GM18505 (cell line): ENCODE measurements around the gene FAXDC2.

Experiments used
- ATAC-seq: cut with Tn5 transposase; IDR thresholded peaks from one replicate; pipeline ENCODE4 v1.9.1; 2021; ENCODE audit not compliant: unreplicated experiment
- POLR2A ChIP-seq: IDR thresholded peaks from 4 replicates; pipeline ENCODE4 v1.6.1; 2011; ENCODE audit warnings: borderline replicate concordance; ENCODE audit not compliant: insufficient read depth, insufficient read length; ENCODE audit errors: extremely low read depth

FAXDC2 gene, protein sequence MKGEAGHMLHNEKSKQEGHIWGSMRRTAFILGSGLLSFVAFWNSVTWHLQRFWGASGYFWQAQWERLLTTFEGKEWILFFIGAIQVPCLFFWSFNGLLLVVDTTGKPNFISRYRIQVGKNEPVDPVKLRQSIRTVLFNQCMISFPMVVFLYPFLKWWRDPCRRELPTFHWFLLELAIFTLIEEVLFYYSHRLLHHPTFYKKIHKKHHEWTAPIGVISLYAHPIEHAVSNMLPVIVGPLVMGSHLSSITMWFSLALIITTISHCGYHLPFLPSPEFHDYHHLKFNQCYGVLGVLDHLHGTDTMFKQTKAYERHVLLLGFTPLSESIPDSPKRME

DNA sequence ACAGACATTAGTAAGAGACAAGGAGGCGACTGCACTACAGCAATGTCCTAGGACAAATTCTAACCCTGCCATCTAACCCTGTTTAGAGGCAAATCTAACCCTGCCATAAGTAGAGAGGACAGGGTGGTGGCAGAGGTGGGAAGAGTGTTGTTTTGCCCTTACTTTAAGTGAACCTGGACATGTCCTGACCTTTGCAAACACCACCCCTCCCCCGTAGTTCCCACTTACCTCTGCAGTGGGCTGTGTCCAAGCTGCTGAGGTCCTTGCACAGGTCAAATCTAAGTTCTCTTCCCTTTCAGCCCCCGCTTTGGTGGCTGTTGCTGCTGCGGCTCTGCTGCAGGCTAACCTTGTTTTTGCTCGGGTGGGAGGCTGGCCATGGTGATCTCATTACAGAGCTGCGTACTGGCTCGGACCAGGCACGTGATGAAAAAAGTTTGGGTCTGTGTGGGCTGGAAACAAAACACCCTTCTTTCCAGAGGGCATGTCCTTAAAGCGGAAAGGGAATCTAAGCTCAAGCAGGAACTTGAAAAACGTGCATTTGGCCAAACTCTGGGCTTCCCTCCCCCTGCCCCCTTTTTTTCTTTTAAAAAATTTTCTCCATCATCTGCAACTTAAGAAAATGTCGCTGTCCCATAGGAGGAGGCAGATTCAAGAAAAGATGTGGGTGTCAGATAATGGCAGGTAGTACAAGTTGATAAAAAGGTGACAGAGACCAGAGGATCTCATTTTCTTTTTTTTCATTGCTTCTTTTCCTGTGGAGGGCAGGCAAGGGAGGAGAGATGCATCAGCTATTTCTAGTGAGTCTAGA is at the start of gene FAXDC2:
Gene FAXDC2 (minus strand): TSS at position 349 of the 808 bp plus-strand sequence. CDS start 12,425 bp downstream, outside the sequence.
- no peak for ATAC-seq
- TF ChIP-seq POLR2A = no peak

DNA sequence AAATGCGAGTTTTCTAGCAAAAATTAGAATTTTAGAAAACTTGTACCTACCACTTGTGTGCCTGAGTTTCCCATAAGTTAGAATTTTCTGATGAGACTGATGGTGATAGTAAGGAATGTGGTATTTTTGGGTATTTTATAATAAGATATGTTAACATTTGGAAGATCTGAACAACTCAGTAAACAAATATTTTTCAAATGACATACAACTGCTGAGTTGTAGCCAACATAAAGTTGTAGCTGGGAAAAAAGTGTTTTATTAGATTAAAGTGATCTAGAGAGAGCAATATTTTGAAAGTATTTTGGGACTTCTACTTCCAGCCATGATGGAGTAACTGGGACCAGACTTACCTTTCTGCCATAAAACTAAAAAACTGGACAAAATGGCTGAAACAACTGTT is 49.7 kb upstream of the FAXDC2 start:
- ATAC-seq = no peak
- TF ChIP-seq POLR2A = no peak

DNA sequence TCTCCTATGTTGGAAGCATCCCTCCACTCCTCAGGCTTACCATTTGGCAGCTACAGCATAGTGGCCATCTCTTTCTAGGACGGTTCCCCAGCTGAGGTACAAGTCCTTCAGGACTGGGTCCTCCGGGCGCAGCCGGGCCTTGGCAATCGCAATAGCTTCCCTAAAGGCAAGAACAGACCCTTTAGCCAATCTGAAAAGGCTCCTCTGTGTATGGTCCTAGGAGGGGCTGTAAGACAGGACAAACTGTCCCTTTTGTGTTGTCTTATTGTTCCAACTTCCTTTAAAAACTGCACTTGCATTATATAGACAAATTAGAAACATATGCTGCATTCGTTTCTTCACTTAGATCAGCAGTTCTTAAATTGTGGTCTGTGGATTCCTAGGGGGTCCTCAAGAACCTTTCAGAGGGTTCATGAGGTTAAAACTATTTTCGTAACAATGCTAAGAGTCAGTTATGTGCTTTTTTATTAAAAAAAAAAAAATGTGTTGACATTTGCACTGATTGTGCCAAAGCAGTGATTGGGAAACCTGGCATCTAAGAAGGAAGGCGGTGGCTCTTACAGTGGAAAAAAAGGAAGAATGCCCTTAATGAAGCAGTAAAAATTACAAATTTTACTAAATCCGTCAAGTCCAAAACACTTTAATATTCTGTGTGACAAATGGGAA is 48.9 kb upstream of the FAXDC2 start:
- no peak for ATAC-seq
- TF ChIP-seq POLR2A = no peak

DNA sequence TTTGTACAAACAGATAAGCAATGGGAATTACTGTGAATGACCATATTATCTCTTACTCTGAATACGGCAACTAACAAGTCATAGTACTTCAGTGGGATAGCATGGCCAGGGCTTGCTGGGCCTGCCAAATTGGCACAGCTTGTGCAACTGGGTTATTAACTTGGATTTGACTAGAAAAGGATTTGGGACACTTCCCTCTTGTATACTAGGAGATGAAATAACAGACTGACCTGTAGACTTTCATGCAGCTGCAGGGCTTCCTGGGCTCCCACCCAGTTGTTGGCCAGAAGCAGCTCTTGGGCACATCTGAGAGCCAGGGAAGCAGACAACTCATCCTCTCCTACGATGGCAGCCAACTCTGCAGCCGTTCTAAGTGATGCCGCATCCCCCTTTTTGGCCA is 47.8 kb upstream of the FAXDC2 start:
- ATAC-seq = no peak
- no peak for TF ChIP-seq POLR2A

DNA sequence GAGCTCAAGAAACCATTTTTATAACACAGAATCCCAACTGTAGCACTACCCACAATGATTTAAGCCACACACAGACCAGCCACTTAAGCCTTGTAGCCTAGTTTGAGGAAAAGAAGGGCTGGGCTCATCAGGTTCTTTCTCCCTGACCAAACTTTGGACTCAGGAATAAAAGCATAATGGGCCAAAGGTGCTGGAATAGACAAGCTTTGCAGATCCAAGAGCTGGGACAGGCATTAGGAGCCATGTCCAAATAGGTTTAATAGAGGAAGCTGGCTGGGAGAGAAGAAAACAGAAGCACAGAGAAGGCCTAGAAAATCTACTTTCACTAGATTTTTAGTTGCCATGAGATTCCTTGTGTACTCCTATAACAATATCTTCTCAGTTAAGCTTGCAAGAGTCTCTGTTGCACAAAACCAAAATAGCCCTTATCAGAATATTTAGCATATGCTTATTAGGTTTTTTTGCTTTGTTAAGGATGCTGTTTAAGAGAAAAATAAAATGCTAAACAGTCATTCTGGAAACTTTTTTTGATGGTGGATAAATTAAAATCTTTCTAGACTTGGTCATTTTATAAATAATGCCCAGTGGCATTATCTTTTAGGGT is 46.3 kb upstream of the FAXDC2 start:
- ATAC-seq = no peak
- TF ChIP-seq POLR2A = no peak

DNA sequence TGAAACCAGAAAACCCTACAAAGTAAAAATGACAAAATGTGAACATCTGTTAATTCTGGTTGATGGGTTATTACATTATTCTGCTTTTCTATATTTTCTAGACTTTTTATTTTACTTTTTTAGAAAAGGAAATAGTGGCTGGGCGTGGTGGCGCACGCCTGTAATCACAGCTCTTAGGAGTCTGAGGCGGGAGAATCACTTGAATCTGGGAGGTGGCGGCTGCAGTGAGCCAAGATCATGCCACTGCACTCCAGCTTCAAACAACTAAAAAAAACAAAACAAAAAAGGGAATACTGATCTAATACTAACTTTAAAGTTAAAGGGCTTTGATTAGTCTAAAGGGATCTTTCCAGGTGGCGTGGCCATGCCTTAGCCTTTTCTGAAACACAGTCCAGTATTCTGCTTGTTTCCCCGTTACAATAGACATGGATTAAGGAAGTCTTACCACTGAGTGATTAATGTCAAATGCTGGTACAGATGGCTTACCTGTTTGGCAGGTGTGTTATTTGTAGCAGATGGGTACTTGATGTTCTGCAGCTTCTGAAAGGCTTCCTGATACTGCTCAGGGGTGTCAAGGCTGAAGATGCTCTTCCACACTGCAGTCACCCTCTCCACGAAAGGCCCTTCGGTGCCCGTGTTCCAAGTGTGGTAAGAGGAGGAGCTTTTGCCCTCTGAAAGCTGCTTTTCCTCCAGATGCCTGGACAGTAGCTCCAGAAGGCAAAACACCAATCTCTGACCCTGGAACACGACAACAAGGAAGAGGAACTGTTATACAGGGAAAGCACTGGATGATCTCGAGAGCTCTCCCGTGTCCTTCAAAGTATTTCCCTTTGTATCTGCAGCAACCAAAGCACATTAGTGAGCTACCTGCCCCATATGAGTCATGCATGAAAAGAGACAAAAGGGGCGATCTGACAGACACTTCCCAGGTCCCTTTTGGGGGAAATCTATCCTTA is 45.5 kb upstream of the FAXDC2 start:
- no peak for TF ChIP-seq POLR2A
- ATAC-seq = no peak

DNA sequence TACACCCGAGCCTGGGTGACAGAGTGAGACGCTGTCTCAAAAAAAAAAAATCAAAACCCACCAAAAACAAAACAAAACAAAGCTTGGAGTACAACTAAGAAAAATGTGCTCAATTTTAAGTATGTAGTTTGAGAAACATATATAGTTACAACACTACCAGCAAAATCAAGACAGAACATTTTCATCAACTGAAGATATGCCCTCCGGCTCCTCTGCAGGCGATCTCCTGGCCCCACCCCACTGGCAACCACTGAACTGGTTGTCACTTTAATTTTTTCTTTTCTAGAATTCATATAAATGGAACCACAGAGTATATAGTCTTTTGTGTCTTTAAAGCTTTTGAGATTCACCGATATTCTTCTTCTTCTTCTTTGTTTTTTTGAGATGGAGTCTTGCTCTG is 43.0 kb upstream of the FAXDC2 start:
- no peak for TF ChIP-seq POLR2A
- no peak for ATAC-seq

DNA sequence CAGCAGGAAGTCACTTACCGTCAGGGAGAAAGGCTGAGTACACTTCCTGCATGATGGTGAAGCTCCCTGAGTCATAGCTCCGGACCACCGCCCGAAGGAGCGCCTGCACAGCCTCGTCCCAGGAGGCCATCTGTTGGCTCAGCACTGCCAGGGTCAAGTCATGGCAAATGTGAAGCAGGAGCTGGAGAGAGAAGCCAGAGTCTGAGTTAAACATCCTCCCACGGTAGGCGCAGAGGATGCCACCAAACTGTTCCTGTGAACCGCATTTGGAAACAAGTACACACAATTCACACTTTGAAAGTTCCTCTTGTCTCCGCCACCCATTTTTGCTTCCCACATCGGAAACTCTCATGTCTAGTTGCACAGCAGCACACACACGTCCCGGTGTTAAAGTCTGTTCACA is 42.0 kb upstream of the FAXDC2 start:
- no peak for TF ChIP-seq POLR2A
- ATAC-seq = no peak

DNA sequence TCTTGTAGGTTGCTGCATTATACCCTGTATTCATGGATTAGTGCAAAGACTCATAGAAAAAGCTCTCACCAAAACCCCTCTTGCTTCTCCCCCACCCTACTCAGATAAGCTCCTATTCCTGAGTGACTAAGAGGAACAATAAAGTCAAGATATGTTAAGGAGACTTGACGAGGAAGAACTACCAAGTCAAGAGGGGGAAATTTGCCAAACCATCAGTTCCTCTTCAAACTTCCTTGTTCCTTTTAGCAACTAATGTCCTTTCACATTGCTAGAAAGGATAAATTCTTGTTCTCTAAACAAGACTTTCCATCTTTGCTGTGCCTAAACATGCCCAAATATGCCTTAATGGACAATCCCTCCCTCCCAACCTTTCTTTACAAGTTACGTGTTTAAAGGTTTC is 35.0 kb upstream of the FAXDC2 start:
- no peak for TF ChIP-seq POLR2A
- no peak for ATAC-seq

DNA sequence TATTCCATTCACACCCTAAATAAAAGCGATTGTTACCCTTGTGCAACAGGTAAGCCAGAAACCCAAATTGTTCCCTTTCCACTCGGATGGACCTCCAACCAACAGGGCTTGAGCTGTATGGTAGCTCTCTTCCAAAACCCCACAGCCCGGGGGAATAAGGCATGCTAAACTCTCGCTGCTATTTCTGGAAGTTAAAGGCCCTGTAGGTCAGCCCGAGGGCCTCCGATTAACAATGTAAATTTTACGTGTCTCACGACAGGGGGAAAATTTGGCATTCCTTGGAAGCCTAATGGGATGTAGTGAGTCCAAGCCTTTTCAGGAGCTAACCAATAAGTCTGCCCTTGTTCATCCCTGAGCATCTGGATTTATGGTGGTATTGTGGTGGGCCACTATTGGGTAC is 34.0 kb upstream of the FAXDC2 start:
- no peak for ATAC-seq
- TF ChIP-seq POLR2A = no peak

DNA sequence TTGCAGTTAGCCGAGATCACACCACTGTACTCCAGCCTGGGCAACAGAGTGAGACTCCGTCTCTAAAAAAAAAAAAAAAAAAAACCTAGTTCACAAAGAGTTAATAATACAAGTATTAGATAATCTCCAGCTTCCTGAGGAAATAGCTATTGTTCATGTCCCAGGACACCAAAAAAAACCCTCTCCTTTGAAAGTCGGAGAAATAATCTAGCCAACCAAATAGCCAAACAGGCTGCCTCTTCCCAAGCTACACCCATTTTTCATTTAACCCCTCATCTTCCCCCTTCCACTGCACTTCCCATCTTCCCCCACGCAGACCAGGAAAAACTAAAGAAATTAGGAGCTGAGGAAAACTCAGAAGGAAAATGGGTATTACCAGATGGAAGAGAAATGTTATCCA is 31.6 kb upstream of the FAXDC2 start:
- TF ChIP-seq POLR2A = no peak
- ATAC-seq = no peak

DNA sequence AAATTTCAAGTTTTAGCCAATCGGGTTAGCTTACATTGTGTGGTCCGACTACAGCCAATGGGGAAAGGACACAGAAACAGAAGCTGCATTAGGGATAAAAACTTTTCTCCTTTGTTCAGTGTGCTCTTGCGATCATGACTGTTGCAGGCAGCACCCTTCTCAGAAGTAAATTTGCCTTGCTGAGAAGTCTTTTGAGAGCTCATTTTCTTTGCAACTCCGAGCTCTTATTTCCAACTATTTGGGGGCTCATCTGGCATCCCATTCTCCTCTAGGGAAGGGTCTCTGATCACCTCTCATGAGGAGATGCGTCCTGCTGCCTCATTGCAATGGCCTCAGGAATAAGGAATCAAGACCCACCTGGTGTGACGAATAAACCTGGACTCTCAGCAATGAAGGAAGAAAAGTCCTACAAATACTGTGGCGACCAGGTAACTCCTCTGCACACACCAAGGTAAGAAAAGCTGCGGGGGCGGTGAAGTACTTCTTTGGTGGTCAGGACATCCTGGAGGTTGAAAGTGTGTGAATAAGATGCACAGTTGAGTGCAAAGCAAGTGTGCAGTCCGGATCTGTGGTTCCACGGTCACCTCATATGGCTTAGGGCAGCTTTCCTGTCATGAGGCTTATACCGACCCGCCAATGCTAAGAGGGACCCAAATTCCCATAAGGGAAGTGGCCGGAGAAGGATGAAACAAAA is 28.4 kb upstream of the FAXDC2 start:
- ATAC-seq = no peak

DNA sequence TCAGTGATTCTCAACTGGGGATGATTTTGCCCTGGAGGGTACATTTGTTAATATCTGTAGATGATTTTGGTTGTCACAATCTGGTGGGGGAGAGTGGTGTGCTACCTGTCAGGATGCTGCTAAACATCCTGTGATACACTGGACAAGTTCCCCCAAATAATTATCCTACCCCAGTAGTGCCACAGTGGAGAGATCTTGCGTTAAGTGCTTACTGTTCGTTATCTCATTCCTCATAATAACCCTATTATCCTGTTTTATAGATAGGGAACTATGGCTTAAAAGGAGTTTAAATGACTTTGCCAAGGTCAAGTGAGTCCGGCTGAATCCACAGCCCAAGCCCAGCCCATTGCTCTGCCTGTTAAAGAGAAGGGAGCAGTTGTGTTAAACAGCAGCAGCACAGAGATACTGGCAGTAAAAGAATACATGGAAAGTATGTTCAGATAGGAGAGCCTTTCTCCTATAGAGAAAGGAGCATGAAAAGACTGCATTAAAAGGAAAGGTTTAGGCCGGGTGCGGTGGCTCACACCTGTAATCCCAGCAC is 23.5 kb upstream of the FAXDC2 start:
- TF ChIP-seq POLR2A = no peak
- no peak for ATAC-seq

More for the DNA sequence above, 28.4 kb upstream of the FAXDC2 start:
- TF ChIP-seq POLR2A = no peak
